Ishikawa (cell line): ENCODE measurements around the gene IMMP2L.

ENCODE experiments used
- CEBPB ChIP-seq: IDR thresholded peaks from 2 replicates; pipeline ENCODE4 v1.6.1; 2012
- EGR1 ChIP-seq: IDR thresholded peaks from 2 replicates; pipeline ENCODE4 v1.6.1; 2012
- EP300 ChIP-seq: IDR thresholded peaks from 2 replicates; pipeline ENCODE4 v1.6.1; 2012; ENCODE audit warnings: borderline replicate concordance
- FOXM1 ChIP-seq: IDR thresholded peaks from 2 replicates; pipeline ENCODE4 v1.6.1; 2012; ENCODE audit warnings: low read depth, borderline replicate concordance
- MAX ChIP-seq: IDR thresholded peaks from 2 replicates; pipeline ENCODE4 v1.6.1; 2012
- NFIC ChIP-seq: IDR thresholded peaks from 2 replicates; pipeline ENCODE4 v1.6.1; 2012
- REST ChIP-seq: IDR thresholded peaks from 2 replicates; pipeline ENCODE4 v1.6.1; 2012; ENCODE audit warnings: low read depth, mild to moderate bottlenecking
- TAF1 ChIP-seq: IDR thresholded peaks from 2 replicates; pipeline ENCODE4 v1.6.1; 2012; ENCODE audit warnings: low read depth, mild to moderate bottlenecking
- YY1 ChIP-seq: IDR thresholded peaks from 2 replicates; pipeline ENCODE4 v1.6.1; 2012; ENCODE audit warnings: low read depth
- TF ChIP-seq, protein P1 (sequence below): IDR thresholded peaks from 2 replicates; pipeline ENCODE4 v1.6.1; 2012

DNA sequence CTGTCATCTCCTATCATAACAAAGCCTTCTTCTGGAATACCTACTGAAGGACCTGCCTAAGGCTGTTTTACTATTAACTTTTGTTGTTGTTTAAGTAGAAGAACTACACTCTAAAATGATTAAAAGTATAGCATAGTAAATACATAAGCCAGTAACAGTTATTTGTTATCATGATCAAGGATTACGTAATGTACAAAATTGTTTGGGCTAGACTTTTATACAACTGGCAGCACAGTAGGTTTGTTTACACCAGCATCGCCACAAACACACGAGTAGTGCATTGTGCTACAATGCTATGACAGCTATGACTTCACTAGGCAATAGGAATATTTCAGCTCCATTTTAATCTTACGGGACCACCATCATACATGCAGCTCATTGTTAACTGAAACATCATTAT lies 302.3 kb downstream of the IMMP2L start:
- TF ChIP-seq MAX: no peak
- TF ChIP-seq EGR1: no peak
- TF ChIP-seq, protein P1, sequence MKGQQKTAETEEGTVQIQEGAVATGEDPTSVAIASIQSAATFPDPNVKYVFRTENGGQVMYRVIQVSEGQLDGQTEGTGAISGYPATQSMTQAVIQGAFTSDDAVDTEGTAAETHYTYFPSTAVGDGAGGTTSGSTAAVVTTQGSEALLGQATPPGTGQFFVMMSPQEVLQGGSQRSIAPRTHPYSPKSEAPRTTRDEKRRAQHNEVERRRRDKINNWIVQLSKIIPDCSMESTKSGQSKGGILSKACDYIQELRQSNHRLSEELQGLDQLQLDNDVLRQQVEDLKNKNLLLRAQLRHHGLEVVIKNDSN: no peak
- no peak for TF ChIP-seq CEBPB
- TF ChIP-seq NFIC: no peak
- no peak for TF ChIP-seq EP300
- no peak for TF ChIP-seq REST
- no peak for TF ChIP-seq TAF1
- no peak for TF ChIP-seq FOXM1
- no peak for TF ChIP-seq YY1
